Measurements from ENCODE around the gene CA9. TPM values are rescaled to one million over a fixed set of nuclear protein-coding genes. Genes with fewer than 3 reads are reported as not detected.
A peak's percentile ranks its signal among the peaks of the same experiment; 100 is the strongest.

The CA9 gene
- polyA plus RNA-seq, 3 donors from 2014 or later: not detected

DNA sequence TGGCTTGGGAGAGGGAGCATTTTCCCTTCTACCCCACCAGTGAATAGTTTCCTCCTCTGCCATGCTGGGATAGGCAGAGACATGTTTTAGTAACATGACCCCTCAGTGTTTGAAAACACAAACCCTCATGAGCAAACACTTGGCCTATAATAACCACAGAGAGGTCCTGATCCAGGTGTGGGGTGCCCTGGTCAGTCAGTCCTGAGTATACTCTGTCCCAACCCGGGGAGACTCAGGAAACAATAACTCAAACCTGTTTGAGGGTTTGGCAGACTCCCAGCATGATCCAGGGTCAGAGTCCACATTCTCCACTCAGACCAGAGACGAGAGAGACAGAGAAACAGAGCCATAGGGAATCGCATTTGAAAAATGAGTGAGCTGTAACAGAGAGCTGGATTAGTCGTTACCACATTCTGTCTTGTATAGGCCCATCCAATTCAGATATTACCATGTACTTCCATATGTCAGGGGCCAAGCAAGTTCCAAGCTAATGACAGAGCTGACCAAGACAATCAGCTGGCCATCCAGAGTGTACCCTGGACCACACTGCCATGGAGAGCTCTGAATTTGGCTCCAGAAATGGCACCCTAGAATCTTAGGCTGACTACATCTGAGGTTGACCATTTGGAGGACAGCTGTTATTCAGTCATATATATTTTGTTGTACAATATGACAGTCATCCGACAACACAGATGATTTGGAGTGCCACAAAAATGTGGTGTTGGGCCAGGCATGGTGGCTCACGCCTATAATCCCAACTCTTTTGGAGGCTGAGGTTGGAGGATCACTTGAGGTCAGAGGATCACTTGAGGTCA, 4.2 kb upstream of the CA9 start:
- H3K27me3 Mint-ChIP-seq (ENCODE audit: low read depth in 3 of 3): peaks cover 0 to 6% (median 5%) of the 10 kb centered on the region in 3 donors
- H3K4me3 Mint-ChIP-seq: no peak overlapping the region
- no peaks in the 10 kb centered on the region for H3K36me3 Mint-ChIP-seq
- DNase-seq: no peak
- H3K4me1 Mint-ChIP-seq: peaks cover 18 to 21% of the 10 kb centered on the region in 2 donors
- H3K27ac Mint-ChIP-seq: no peak overlapping the region
- no peaks in the 10 kb centered on the region for H3K9me3 Mint-ChIP-seq

DNA sequence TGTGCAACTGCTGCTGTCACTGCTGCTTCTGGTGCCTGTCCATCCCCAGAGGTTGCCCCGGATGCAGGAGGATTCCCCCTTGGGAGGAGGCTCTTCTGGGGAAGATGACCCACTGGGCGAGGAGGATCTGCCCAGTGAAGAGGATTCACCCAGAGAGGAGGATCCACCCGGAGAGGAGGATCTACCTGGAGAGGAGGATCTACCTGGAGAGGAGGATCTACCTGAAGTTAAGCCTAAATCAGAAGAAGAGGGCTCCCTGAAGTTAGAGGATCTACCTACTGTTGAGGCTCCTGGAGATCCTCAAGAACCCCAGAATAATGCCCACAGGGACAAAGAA, 265 bp downstream of the CA9 start:
- Mint-ChIP-seq H3K9me3 (no peaks in the 10 kb centered on the region), H3K4me3 (peak overlapping the region in 1 of 5 donors; percentile 33), H3K4me1 (peaks cover 12 to 13% of the 10 kb centered on the region in 2 donors), H3K36me3 (no peaks in the 10 kb centered on the region), H3K27ac (no peak overlapping the region), H3K27me3 (ENCODE audit: low read depth in 3 of 3) (peaks cover 0 to 10% (median 8%) of the 10 kb centered on the region in 3 donors)
- no peak for DNase-seq

DNA sequence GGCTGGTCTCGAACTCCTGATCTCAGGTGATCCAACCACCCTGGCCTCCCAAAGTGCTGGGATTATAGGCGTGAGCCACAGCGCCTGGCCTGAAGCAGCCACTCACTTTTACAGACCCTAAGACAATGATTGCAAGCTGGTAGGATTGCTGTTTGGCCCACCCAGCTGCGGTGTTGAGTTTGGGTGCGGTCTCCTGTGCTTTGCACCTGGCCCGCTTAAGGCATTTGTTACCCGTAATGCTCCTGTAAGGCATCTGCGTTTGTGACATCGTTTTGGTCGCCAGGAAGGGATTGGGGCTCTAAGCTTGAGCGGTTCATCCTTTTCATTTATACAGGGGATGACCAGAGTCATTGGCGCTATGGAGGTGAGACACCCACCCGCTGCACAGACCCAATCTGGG, 1.5 kb downstream of the CA9 start:
- H3K4me3 Mint-ChIP-seq: peak overlapping the region; percentile 47 to 80 (median 66)
- no peaks in the 10 kb centered on the region for H3K36me3 Mint-ChIP-seq
- DNase-seq: no peak
- H3K27ac Mint-ChIP-seq: no peak overlapping the region
- H3K9me3 Mint-ChIP-seq: no peaks in the 10 kb centered on the region
- peaks cover 12 to 13% of the 10 kb centered on the region in 2 donors for H3K4me1 Mint-ChIP-seq
- H3K27me3 Mint-ChIP-seq (ENCODE audit: low read depth in 3 of 3): peaks cover 2 to 10% (median 9%) of the 10 kb centered on the region in 3 donors

DNA sequence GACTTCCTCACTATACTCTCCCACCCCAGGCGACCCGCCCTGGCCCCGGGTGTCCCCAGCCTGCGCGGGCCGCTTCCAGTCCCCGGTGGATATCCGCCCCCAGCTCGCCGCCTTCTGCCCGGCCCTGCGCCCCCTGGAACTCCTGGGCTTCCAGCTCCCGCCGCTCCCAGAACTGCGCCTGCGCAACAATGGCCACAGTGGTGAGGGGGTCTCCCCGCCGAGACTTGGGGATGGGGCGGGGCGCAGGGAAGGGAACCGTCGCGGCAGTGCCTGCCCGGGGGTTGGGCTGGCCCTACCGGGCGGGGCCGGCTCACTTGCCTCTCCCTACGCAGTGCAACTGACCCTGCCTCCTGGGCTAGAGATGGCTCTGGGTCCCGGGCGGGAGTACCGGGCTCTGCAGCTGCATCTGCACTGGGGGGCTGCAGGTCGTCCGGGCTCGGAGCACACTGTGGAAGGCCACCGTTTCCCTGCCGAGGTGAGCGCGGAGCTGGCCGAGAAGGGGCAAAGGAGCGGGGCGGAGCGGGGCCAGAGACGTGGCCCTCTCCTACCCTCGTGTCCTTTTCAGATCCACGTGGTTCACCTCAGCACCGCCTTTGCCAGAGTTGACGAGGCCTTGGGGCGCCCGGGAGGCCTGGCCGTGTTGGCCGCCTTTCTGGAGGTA, 2.1 kb downstream of the CA9 start:
- Mint-ChIP-seq H3K36me3 (no peaks in the 10 kb centered on the region), H3K9me3 (no peaks in the 10 kb centered on the region), H3K4me1 (peaks cover 12 to 13% of the 10 kb centered on the region in 2 donors), H3K27ac (no peak overlapping the region), H3K27me3 (ENCODE audit: low read depth in 3 of 3) (peaks cover 2 to 10% (median 9%) of the 10 kb centered on the region in 3 donors), H3K4me3 (peak overlapping the region; percentile 47 to 81 (median 74))
- peak in 2 of 3 donors; percentile 22 to 25 for DNase-seq

DNA sequence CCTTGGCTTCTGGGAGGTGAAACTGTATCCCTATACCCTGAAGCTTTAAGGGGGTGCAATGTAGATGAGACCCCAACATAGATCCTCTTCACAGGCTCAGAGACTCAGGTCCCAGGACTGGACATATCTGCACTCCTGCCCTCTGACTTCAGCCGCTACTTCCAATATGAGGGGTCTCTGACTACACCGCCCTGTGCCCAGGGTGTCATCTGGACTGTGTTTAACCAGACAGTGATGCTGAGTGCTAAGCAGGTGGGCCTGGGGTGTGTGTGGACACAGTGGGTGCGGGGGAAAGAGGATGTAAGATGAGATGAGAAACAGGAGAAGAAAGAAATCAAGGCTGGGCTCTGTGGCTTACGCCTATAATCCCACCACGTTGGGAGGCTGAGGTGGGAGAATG, 5.4 kb downstream of the CA9 start:
- Mint-ChIP-seq H3K4me3 (no peak overlapping the region), H3K36me3 (no peaks in the 10 kb centered on the region), H3K9me3 (no peaks in the 10 kb centered on the region), H3K4me1 (peaks cover 12 to 13% of the 10 kb centered on the region in 2 donors), H3K27ac (no peak overlapping the region), H3K27me3 (ENCODE audit: low read depth in 3 of 3) (peaks cover 4 to 10% (median 6%) of the 10 kb centered on the region in 3 donors)
- DNase-seq: no peak

DNA sequence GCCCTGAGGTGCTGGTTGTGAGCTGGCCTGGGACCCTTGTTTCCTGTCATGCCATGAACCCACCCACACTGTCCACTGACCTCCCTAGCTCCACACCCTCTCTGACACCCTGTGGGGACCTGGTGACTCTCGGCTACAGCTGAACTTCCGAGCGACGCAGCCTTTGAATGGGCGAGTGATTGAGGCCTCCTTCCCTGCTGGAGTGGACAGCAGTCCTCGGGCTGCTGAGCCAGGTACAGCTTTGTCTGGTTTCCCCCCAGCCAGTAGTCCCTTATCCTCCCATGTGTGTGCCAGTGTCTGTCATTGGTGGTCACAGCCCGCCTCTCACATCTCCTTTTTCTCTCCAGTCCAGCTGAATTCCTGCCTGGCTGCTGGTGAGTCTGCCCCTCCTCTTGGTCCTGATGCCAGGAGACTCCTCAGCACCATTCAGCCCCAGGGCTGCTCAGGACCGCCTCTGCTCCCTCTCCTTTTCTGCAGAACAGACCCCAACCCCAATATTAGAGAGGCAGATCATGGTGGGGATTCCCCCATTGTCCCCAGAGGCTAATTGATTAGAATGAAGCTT, 6.1 kb downstream of the CA9 start:
- H3K9me3 Mint-ChIP-seq: no peaks in the 10 kb centered on the region
- no peaks in the 10 kb centered on the region for H3K36me3 Mint-ChIP-seq
- DNase-seq: no peak
- H3K4me3 Mint-ChIP-seq: no peak overlapping the region
- H3K27ac Mint-ChIP-seq: no peak overlapping the region
- peaks cover 4 to 6% (median 5%) of the 10 kb centered on the region in 3 donors for H3K27me3 Mint-ChIP-seq (ENCODE audit: low read depth in 3 of 3)
- H3K4me1 Mint-ChIP-seq: peaks cover 6 to 7% of the 10 kb centered on the region in 2 donors

DNA sequence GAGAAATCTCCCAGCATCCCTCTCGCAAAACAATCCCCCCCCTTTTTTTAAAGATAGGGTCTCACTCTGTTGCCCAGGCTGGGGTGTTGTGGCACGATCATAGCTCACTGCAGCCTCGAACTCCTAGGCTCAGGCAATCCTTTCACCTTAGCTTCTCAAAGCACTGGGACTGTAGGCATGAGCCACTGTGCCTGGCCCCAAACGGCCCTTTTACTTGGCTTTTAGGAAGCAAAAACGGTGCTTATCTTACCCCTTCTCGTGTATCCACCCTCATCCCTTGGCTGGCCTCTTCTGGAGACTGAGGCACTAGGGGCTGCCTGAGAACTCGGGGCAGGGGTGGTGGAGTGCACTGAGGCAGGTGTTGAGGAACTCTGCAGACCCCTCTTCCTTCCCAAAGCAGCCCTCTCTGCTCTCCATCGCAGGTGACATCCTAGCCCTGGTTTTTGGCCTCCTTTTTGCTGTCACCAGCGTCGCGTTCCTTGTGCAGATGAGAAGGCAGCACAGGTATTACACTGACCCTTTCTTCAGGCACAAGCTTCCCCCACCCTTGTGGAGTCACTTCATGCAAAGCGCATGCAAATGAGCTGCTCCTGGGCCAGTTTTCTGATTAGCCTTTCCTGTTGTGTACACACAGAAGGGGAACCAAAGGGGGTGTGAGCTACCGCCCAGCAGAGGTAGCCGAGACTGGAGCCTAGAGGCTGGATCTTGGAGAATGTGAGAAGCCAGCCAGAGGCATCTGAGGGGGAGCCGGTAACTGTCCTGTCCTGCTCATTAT, 6.8 kb downstream of the CA9 start:
- Mint-ChIP-seq H3K4me3 (no peak overlapping the region), H3K36me3 (no peaks in the 10 kb centered on the region), H3K9me3 (no peaks in the 10 kb centered on the region), H3K27me3 (ENCODE audit: low read depth in 3 of 3) (peaks cover 4 to 6% (median 5%) of the 10 kb centered on the region in 3 donors), H3K27ac (no peak overlapping the region), H3K4me1 (peaks cover 5 to 6% of the 10 kb centered on the region in 2 donors)
- DNase-seq: no peak

DNA sequence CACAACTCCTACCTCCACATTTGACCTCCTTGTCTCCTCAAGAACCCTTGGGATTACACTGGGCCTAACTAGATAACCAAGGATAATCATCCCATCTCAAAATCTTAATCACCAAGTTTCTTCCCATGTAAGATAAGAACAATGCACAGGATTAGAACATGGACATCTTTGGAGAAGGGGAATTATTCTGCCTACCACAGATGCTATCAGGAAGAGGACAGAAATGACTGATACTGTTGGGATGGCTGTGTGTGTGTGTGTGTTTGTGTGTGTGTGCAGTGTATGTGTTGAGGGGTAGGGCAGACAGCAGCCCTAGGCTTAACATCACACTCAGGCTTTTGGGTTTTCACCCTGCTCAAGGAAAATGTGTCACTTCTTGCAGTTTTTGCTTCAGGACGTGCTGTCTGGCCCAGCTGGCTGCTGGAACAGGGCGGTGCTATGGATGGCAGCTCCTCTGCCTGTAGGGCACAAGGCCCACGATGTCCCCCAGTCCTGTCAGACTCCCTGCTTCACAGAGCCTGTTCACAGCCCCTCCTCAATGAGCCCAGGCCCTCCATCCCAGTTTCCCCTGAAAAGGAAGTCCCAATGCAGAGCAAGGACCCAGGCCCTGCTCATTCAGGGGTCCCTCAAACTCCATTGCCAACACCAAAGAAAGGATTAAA, 7.7 kb downstream of the CA9 start:
- Mint-ChIP-seq H3K4me3 (no peak overlapping the region), H3K27ac (peak overlapping the region in 2 of 6 donors; percentile 26 to 48), H3K4me1 (peaks cover 1 to 2% of the 10 kb centered on the region in 2 donors), H3K9me3 (no peaks in the 10 kb centered on the region), H3K36me3 (no peaks in the 10 kb centered on the region), H3K27me3 (ENCODE audit: low read depth in 3 of 3) (peaks cover under 1 to 5% (median 5%) of the 10 kb centered on the region in 3 donors)
- DNase-seq: no peak

DNA sequence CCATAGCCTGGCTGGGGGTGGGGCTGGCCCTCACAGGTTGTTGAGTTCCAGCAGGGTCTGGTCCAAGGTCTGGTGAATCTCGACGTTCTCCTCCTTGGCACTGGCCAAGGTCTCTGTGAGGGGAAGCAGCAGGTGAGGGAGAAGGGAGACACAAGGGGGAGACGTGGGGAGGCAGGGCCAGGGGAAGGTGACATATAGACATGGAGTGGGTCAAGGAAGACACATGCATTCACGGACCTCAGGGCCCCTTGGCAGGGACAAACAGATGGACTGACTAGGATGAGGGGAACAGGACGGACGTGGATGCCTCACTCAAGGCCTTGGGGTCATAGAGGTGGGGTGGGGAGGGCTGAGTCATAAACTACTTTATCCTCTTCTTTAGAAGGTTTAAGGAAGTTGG, 8.3 kb downstream of the CA9 start:
- Mint-ChIP-seq H3K4me1 (no peaks in the 10 kb centered on the region), H3K4me3 (no peak overlapping the region), H3K27me3 (ENCODE audit: low read depth in 3 of 3) (peaks cover 0 to 5% (median 5%) of the 10 kb centered on the region in 3 donors), H3K9me3 (no peaks in the 10 kb centered on the region), H3K36me3 (no peaks in the 10 kb centered on the region), H3K27ac (no peak overlapping the region)
- DNase-seq: no peak

DNA sequence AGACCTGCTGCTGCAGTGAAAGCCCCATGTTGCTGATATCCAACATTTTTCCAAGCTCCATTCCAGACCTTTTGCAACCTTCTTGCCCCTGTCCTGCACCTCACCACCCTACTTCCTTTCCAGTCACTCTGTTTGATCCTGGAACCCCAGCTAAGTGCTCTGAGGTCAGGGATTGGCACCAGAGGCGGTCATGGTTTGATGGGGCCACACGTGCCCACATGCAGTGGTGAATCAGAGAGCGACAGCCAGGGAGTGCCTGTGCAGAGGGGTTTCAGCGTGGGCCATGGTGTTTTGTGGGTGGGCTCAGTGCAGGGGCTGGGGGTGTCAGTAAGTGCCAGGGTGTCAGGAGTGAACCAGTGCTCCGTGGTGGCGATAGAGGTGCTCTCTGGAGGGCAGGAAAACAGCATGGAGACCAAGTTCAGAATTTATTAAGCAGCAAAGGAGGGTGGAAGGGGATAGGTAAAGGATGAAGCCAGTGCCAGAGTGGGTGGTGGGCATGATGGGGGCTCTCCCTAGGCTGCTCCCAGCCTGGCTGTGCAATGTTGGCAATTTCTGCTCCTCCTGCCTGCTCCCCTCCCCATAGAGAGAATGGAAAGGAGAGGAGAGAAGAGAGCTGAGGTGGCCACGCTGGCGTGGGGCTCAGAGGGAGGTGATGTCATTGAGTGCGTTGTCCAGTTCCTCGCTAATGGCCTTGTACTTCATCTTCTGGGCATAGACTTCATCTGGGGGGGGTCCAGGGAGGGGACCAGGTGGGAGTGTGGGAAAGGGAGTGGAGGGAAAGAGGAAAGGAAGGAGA, 9.0 kb downstream of the CA9 start:
- Mint-ChIP-seq H3K36me3 (no peaks in the 10 kb centered on the region), H3K4me1 (no peaks in the 10 kb centered on the region), H3K27me3 (ENCODE audit: low read depth in 3 of 3) (peaks cover 0 to 5% (median 5%) of the 10 kb centered on the region in 3 donors), H3K9me3 (no peaks in the 10 kb centered on the region), H3K27ac (no peak overlapping the region), H3K4me3 (no peak overlapping the region)
- DNase-seq: no peak

DNA sequence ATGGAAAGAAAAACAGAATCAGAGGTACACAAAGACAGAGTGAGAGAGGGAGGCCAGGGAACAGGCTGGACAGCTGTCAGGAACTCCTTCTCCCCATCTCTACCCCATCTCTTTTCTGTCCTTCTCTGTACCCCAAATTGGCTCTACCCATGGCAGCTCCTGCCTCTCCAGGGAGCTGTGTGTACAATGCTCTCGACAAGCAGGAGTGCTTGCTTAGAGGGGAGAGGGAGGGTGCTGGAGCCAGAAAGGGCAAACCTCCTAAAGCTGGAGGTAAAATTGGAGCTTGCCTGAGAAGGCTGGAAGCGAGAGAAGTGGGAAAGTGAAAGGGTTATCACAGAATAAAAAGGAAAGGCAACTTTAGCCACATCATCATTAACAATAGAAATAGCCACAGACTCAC, 9.6 kb downstream of the CA9 start:
- H3K36me3 Mint-ChIP-seq: no peaks in the 10 kb centered on the region
- H3K4me3 Mint-ChIP-seq: no peak overlapping the region
- no peak overlapping the region for H3K27ac Mint-ChIP-seq
- H3K4me1 Mint-ChIP-seq: no peaks in the 10 kb centered on the region
- no peak for DNase-seq
- peaks cover 0 to 5% (median 5%) of the 10 kb centered on the region in 3 donors for H3K27me3 Mint-ChIP-seq (ENCODE audit: low read depth in 3 of 3)
- H3K9me3 Mint-ChIP-seq: no peaks in the 10 kb centered on the region

DNA sequence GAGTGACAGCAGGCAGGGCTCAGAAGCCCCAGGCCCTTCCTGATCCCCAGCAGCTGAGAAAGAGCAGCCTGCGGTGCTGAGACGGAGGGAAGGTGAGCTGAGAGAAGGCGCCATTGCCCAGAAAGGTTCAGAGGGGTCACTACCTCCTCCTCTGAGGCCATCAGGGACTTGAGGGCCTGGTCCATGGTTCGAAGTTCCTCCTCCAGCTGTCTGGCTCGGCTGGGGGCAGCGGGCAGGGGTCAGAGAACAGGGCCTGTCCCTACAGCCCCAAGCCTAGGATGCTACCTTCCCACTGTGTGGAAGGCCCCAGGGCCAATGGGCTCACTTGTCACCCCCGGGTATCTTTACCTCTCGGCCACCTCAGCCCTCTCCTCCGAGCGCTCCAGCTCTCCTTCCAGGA, 11.2 kb downstream of the CA9 start:
- no peak for DNase-seq
- Mint-ChIP-seq H3K4me1 (peaks cover 0 to 5% of the 10 kb centered on the region in 2 donors), H3K27ac (no peak overlapping the region), H3K36me3 (no peaks in the 10 kb centered on the region), H3K27me3 (ENCODE audit: low read depth in 3 of 3) (peaks cover 0 to 3% (median under 1%) of the 10 kb centered on the region in 3 donors), H3K4me3 (no peak overlapping the region), H3K9me3 (no peaks in the 10 kb centered on the region)

DNA sequence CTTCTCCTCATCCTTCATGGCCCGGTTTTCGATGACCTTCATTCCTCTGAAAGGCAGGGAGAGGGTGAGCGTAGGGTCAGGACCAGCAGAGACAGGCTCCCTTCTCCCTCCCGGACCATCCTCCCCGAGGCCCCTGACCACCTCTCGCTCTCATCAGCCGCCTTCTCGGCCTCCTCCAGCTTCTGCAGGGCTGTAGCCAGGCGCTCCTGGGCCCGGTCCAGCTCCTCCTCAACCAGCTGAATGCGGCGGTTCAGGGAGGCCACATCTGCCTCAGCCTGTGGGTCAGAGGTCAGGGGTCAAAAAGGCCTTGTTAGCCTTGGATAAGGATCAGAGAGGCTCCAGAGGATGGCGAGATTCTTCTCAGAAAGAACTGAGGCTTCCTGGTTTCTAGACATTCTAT, 11.8 kb downstream of the CA9 start:
- Mint-ChIP-seq H3K4me1 (peaks cover 0 to 5% of the 10 kb centered on the region in 2 donors), H3K4me3 (no peak overlapping the region), H3K27ac (no peak overlapping the region), H3K27me3 (ENCODE audit: low read depth in 3 of 3) (peaks cover 0 to 3% (median 0%) of the 10 kb centered on the region in 3 donors), H3K9me3 (no peaks in the 10 kb centered on the region), H3K36me3 (no peaks in the 10 kb centered on the region)
- DNase-seq: no peak

Measured in immature natural killer cell (primary cell).